NCI-H526 treated with DMSO at 0.1 percent for 48 hours (cell line): ENCODE results near the gene CAPN14.

Experiments used
- DNase-seq: peaks from one replicate; lab custom pipeline; 2025; lab: John Stamatoyannopoulos, UW

Gene CAPN14, protein sequence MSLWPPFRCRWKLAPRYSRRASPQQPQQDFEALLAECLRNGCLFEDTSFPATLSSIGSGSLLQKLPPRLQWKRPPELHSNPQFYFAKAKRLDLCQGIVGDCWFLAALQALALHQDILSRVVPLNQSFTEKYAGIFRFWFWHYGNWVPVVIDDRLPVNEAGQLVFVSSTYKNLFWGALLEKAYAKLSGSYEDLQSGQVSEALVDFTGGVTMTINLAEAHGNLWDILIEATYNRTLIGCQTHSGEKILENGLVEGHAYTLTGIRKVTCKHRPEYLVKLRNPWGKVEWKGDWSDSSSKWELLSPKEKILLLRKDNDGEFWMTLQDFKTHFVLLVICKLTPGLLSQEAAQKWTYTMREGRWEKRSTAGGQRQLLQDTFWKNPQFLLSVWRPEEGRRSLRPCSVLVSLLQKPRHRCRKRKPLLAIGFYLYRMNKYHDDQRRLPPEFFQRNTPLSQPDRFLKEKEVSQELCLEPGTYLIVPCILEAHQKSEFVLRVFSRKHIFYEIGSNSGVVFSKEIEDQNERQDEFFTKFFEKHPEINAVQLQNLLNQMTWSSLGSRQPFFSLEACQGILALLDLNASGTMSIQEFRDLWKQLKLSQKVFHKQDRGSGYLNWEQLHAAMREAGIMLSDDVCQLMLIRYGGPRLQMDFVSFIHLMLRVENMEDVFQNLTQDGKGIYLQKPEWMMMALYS

GRCh38 chr2:31217465-31218200 is at the start of gene CAPN14:
Gene CAPN14 (minus strand): TSS chr2:31217515. CDS start chr2:31205447, 12,068 bp downstream.
- DNase-seq, result no peak

- DNase-seq, result no peak
Measured at GRCh38 chr2:31266804-31267203, 49.5 kb upstream of the CAPN14 start.

DNA sequence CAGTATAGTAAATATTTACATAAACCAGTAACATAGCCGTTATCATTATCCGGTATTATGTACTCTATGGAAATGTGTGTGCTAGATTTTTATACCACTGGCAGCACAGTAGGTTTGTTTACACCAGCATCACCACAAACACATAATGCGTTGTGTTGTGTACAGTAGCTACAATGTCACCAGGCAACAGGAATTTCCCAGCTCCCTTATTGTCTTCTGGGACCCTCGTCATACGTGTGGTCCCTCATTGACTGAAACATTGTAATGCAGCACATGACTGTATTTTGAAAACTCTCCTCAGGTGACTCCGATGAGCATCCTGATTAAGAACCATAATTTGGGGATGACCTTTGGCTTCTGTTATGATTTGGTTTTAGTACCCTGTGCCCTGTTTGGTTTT is 47.9 kb upstream of the CAPN14 start:
- DNase-seq, result no peak

- DNase-seq, result no peak
Measured at GRCh38 chr2:31263636-31264190, 46.4 kb upstream of the CAPN14 start.

DNA sequence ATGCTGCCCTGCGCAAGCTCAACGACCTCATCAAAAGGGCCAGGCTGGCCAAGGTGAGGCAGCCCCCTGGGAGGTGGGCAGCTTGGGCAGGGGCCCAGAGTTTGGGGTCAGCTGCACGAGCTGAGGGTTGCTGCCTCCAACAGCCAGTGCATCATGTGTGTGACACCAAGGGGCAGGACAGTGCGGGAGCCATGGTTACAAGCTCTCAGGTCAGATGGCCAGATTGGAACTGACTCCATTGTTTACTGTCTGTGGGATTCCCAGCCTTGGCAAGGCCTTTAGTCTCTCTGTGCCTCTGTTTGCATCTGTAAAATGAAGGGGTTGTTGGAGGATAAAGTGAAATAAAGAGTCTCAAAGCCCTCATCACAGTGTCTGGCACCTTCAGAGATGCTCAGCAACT is 43.6 kb upstream of the CAPN14 start:
- no peak for DNase-seq

GRCh38 chr2:31259075-31259474 is 41.8 kb upstream of the CAPN14 start:
- DNase-seq, result no peak

DNA sequence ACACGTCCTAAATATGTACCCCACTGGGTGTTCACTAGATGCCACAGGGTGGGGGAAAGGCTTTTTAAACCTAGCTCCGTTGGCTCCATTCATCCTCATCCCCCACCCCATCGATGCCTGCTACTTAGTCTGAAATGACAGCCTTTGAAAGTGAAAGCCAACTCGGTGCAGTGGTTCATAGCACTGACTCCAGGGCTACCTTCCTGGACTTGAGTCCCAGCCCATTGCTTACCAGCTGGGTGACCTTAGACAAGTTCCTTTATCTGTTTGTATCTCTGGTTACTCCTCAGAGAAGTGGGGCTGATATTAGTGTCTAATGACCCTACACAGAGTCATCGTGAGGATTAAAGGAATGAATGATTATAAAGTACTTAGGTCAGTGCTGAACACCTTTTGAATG is 41.0 kb upstream of the CAPN14 start:
- DNase-seq, result no peak

GRCh38 chr2:31256611-31257382 is 39.5 kb upstream of the CAPN14 start:
- DNase-seq, result no peak

DNA sequence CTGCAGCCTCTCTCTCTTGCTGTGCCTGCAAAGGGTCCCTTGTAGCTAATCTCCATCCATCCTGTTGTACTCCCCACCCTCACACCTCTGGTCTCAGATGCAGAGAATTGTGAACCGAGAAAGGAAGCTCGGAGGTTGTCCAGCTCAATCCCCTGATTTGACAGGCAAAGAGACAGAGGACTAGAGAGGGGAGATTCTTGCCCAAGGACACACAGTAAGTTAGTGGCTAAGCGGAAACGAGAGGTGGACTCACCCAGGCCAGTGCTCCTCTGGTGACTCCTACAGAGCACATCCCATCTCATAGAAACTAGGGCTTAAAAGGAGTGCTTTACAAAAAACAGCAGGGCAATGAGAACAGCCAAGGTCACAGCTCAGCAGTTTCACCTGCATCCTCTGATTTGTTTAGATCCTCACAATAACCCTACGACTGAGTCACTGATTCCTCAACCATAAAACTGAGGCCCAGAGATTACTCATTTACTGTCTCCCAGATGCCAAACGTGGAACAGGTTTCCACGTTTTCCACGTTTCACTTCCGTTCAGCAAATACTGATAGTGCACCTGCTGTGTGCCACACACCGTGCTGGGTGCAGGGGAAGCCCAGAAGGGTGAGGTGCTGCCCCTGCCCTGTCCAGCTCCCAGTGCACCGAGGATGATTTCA is 38.7 kb upstream of the CAPN14 start:
- peak; percentile 46 for DNase-seq

DNA sequence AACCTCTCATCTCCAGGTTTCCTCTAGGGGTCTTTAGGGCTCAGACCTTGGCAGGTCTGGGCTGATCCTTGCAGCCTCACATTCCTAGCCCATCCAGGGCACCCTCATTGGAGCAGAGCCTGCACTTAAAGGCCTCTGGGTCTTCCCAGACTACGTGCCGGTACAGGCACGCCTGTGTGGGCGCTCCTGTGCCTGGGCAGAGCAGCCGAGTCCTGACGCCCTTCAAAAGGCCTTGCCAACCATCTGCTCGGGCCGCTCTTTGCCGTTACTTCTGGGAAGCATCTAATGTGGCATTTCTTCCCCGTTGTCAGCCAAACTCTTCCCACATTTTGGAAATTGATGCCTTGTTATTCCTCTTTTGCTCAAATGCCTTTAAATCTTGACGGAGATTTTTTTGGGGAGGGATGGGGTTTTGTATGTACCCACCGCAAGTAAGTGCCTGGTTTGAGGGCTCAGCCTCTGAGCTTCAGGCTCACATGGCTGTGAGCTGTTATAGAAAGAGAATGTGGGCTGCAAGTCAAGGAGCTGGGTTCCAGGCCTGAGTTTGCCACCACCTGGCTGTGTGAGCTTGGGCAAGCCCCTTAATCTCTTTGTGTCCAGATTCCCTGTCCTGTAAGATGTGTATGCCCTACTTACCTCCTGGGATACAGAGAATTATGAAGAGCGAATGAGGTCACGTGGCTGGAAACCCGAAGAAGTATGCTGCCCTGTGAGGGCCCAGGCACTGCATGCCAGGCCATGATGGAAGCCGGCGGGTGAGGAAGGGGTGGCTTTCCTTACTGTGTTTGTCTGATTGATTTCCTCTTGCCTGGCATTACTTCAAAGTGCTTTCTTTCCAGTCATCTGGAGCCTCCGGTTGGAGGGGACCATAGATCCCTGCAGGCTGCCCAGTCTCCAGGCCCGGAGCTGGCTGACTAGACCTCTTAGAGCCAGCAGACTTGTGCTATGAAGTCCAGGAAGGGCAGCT is 37.2 kb upstream of the CAPN14 start:
- no peak for DNase-seq

GRCh38 chr2:31253356-31254131 is 36.2 kb upstream of the CAPN14 start:
- peak; percentile 10 for DNase-seq

DNA sequence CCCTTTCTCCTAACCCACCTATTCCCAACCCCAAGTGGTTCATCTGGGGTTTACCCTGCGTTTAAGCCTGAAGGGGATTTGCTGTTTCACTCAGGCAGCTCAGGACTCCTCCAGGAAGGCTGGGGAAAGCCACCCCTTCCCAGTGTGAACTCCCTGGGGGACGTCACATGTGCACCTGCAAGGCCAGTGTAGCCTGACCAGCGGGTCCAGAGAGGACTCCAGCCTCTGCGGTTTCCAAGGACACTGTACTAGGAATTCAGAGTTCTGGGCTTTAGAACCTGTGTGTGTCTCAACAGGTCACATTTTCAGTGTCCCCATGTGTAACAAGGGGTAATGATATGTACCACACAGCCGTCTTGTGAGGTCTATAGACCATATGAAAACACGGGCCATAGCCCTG is 34.5 kb upstream of the CAPN14 start:
- DNase-seq, result no peak

DNA sequence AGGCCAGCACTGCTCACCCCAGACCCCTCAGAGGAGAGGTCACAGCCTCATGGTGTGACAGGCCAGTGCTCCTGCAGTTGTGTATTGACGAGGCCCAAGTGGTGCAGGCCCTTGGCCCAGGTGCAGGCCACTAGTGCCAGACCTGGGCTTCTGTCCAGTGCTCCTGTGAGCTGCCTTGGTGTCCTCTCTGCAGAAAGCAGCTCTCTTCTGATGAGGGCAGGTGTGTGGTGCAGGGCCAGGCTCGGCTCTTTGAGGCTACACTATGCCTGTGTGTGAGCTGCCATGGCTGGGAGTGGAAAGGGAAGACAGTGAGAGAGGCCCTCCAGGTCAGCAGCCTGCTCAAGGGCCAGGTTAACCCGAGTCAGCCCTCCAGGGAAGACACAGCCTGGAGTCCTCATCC is 33.7 kb upstream of the CAPN14 start:
- DNase-seq, result no peak

DNA sequence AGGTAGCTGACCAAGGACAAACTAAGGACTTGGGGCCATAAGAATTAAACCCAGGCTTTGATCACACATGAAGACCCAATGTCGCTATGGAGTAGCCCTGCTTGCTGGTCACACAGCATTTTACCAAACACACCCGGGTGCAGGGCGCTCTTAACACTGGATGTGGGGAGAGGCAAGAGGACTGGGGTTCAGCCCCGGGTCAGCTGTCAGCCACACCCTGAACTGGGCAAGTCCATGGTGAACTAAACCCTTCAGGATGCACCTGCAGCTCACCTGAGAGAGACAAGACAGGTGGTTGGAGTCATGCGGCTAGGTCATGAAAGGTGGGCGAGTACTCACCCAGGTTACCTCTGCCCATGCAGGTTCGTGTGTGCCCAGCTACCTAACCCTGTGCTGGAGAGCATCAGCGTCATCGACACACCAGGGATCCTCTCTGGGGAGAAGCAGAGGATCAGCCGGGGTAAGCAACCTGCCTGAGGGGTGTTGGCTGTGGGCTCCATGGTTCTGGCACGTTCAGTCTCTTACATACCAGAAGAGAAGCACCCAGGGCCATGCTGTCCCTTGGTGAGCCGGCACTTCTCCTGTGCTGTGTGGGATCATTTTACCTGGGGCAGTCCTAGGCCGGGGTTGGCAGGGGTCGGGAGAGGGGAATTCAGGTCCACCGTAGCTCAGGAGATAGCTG is 31.8 kb upstream of the CAPN14 start:
- DNase-seq, result no peak

- DNase-seq, result no peak
Measured at GRCh38 chr2:31248139-31248538, 30.8 kb upstream of the CAPN14 start.

DNA sequence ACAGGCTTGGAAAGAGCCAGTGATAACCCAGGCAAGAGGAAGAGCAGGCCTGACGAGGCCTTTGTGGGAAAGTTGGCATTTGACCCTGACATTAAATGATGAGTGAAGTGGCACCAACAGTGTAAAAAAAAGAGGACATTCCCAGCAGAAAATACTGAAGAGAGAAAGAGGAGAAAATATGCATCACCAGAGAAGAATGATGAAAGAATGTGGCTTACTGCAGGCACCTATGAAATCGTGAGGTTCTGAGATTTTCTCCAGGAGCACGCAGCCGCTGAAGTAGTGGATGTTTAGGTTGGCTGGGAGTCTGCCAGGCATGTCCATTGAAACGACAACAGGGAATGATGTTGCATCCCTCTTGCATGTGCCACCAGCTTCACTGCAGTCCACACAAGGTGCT is 30.4 kb upstream of the CAPN14 start:
- no peak for DNase-seq

- DNase-seq, result no peak
Measured at GRCh38 chr2:31246184-31246852, 29.0 kb upstream of the CAPN14 start.

DNA sequence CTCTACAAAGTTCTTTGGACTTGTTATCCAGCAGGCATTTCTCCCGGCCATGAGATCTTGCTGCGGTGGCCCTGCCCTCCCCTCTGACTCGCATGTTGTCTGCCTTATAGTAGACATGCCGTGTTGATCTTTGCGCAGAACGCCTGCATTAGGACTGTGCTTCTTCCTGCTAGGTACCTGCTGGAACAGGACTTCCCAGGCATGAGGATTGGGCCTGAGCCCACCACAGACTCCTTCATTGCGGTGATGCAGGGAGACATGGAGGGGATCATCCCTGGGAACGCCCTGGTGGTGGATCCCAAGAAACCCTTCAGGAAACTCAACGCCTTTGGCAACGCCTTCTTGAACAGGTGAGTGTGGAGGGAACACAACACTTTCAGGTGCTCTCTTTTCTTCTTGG is 26.8 kb upstream of the CAPN14 start:
- DNase-seq, result no peak
